ENCODE data around the gene CRNKL1. TPM values are rescaled to one million over a fixed set of nuclear protein-coding genes. Genes with fewer than 3 reads are reported as not detected.

The CRNKL1 gene
- 10 to 100 TPM; 25.9 to 29.6 TPM for total RNA-seq

DNA sequence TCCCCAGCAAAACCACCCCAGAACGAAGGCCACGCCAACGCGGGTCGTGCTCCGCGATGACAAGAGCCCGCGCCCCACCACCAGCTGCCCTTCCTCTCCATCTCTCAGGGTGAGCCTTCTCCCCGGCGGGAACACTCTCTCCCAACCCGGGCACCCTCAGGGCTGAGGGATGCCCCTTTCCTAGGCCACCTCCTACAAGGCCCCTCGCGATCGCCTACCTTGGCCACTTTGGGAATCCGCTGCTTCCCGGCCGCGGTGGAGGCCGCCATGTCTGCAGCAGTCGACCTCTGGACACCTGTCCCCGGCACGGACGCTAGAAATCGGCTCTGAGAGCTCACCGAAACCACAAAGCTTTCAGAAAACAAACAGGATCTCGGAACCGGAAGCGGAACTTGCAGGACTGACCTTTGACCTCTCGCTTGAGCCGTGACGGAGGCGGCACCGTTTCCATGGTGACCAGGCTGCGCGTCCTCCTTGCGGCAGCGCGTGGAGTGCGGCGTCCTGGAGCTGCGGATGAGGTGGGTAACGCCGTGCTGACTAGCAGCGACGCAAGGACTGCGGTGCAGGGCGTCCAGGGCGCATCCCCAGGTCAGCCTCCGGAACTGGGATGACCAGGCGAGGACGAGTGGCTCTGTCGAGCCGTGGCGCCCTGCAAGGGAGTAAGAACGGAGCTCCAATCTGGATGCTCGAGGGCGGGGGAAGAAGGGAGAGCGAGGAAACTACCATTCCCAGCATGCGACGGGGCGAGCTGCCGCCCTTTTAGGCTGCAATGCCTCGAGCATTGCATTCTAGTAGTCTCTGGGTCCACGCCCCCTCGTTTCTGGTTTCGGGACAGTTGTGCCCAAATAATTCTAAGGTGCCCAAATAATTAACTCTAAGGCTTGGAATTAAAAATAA lies at the start of gene CRNKL1, which contains the start of gene CFAP61:
Gene CRNKL1, minus strand, starts transcription at position 393 of the 897 bp plus-strand sequence. Its CDS starts 124 bp downstream, at position 269.
Gene CFAP61, plus strand, starts transcription at position 459 of the 897 bp plus-strand sequence. CDS start 4,122 bp downstream, outside the sequence.
- ChIA-PET CTCF (interaction anchor here (1.1 kb wide), 1 partner anchor 35 kb away, joined by 4 read pairs; the partner anchor contains the start of gene NAA20), POLR2A (interaction anchor here (0.7 to 1.5 kb wide), 2 partner anchors 31 to 35 kb away, joined by 3 to 7 read pairs; partner anchors contain the start of gene NAA20)

GRCh38 chr20:20100881-20101280 lies 48.6 kb upstream of the CRNKL1 start:
- ChIA-PET POLR2A (no interaction called here), CTCF (no interaction called here)

DNA sequence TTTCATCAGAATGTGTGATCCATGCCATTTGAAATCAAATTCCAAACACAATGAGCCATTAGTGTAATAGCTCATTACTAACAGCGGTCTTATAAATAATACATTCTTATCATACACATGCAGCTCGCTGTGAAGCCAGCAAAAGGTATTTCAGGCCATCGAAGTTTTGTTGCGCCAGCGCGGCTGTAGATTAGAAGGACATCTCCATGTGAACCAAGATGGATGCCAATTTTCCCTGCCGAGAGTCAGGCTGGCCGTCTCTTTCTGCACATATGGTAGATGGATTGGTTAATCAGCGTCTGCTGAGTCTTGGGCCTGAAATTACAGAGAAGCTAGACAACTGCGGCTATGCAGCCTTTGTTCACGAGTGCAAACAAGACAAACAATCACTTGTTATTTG lies 44.2 kb upstream of the CRNKL1 start:
- ChIA-PET POLR2A (no interaction called here), CTCF (no interaction called here)

DNA sequence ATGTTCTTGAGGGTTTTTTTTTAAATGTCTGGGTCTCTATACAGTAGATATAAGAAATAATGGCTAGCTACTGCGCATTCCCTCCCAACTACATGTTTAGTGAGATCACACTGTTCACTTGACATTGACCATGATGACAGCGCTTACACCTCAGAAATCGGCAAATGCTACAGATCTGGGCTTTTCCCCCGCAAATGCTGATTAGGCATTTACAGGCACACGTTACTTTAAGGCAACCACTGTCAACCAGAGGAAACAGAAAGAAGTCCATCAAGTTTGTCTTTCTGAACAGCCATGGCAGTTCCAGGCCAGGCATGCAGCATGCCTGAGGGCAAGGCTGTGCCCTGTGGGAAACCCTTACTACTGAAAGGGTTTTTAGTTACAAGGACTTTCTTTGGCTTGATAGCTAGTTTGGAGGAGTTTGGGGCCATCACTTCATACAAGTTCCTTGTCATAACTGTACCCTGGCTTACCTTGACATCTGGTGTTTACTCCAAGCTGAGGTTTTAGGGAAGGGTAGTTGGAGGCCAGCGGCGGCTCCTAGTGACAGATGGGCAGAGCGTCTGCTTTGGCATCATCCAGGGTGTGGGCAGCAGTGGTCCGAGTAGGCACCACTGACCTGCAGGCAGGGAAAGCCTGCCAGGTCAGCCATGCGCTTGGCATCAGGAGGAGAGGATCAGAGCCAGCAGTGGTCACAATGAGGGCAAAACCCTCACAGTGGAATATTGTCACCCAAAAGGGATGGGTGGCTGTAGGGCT lies 43.0 kb upstream of the CRNKL1 start:
- ChIA-PET CTCF (no interaction called here), POLR2A (no interaction called here)

DNA sequence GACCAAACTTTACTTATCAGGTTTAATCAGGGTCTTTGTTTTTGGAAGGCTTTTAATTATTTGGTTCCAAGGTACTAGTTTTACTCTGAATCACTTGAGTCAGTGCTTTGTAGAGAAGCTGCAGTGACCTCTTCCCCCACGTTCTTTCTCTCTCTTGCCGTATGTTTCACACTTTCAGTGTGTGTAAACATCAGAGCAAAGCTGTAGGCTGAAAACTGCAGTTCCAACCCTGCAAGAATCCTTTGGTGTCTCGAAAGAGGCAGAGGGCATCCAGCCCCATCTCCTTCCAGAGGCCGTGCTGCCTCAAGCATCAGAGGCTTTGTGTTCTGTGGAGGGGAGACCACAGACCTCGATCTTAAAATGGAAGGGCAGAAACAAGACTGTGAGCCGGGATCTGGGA lies 42.1 kb upstream of the CRNKL1 start:
- ChIA-PET CTCF (no interaction called here), POLR2A (no interaction called here)

DNA sequence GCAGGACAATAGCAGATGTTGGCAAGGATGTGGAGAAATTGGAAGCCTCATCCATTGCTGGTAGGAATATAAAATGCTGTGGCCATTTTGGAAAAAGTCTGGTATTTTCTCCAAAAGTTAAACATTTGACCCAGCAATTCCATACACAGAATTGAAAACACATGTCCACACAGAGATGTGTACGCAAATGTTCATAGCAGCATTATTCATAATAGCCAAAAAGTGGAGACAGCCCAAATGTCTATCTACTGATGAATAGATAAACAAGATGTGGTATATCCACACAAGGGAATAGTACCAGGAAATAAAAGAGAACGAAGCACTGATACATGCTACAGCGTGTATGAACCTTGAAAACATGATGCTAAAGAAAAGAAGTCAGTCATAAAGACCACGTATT lies 40.6 kb upstream of the CRNKL1 start:
- CTCF ChIA-PET = no interaction called here

GRCh38 chr20:20089939-20090338 lies 37.7 kb upstream of the CRNKL1 start:
- CTCF ChIA-PET = interaction anchor here (0.7 kb wide), 1 partner anchor 733 kb away, joined by 4 read pairs; no protein-coding TSS in a partner anchor
- POLR2A ChIA-PET = no interaction called here

More for the DNA sequence above, 40.6 kb upstream of the CRNKL1 start:
- POLR2A ChIA-PET = no interaction called here

GRCh38 chr20:20089018-20089417 lies 36.8 kb upstream of the CRNKL1 start:
- ChIA-PET POLR2A (no interaction called here), CTCF (no interaction called here)

GRCh38 chr20:20085812-20086211 lies 33.5 kb upstream of the CRNKL1 start:
- CTCF ChIA-PET = interaction anchor here (0.7 kb wide), 1 partner anchor 170 kb away, joined by 3 read pairs; no protein-coding TSS in a partner anchor

DNA sequence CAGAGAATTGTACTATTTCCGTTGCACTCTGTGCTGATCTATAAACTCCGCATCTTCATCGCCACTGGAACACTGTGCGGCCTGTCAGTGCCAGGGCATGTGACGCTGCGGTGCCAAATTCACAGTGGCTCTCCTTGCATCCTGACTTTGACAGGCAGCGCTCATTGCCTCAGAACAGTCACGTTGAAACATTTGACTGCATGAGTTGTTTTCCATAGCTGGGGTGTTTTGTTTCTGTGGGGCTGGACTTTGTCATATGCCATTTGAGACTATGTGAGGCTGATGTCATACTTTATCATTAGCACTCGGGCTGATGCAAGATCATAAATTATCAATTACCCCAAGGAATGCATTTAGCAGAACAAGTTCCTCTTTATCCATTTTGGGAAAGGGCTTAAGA lies 32.8 kb upstream of the CRNKL1 start:
- POLR2A ChIA-PET = no interaction called here
- CTCF ChIA-PET = interaction anchor here (0.6 to 1.1 kb wide), 2 partner anchors 261 to 483 kb away, joined by 3 read pairs; no protein-coding TSS in a partner anchor

More at GRCh38 chr20:20085812-20086211, 33.5 kb upstream of the CRNKL1 start:
- POLR2A ChIA-PET = no interaction called here

GRCh38 chr20:20084296-20084752 lies 32.1 kb upstream of the CRNKL1 start:
- ChIA-PET POLR2A (no interaction called here), CTCF (interaction anchor here (1.1 kb wide), 1 partner anchor 484 kb away, joined by 3 read pairs; no protein-coding TSS in a partner anchor)

DNA sequence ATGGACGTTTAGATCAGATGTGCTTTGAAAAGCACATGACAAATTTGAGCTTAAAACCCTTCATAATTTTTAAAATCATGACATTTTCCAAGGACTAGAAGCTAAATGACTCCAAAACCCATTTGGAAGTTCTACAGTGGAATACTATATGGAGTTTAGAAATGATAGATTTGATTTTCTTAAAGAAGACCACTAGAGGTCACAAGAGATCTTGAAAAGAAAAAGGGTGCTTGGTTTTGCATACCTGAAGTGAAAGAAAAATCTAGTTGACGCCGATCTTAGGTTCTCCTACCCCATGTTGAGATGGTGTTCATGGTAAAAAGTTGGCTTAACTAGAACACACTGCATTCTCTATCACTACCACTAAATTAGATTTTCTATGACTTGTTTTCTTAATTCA lies 31.5 kb upstream of the CRNKL1 start:
- ChIA-PET POLR2A (no interaction called here), CTCF (interaction anchor here (1.1 kb wide), 1 partner anchor 484 kb away, joined by 3 read pairs; no protein-coding TSS in a partner anchor)

GRCh38 chr20:20079102-20079784 lies 27.0 kb upstream of the CRNKL1 start:
- ChIA-PET CTCF (no interaction called here), POLR2A (no interaction called here)

DNA sequence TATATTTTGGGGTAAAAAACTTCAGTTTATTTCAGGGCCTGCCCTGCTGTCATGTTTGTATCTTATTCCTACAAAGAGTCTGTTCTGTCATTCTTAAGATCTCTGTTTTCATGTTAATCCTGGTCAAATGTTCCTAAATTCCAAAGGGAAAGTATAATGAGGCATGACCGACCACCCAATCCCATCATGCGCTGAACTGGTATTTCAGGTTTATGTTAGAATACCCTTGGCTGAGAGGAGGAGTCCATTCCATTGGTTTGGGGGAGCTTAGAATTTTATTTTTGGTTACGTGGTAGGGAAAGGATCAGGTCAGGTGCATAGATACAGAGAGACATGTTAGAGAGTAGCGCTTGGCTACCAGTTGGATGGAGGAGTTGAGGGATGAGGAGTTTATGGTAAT lies 25.8 kb upstream of the CRNKL1 start:
- ChIA-PET POLR2A (no interaction called here), CTCF (no interaction called here)

- ChIA-PET POLR2A (no interaction called here), CTCF (no interaction called here)
Measured at GRCh38 chr20:20076297-20077065, 24.2 kb upstream of the CRNKL1 start.

DNA sequence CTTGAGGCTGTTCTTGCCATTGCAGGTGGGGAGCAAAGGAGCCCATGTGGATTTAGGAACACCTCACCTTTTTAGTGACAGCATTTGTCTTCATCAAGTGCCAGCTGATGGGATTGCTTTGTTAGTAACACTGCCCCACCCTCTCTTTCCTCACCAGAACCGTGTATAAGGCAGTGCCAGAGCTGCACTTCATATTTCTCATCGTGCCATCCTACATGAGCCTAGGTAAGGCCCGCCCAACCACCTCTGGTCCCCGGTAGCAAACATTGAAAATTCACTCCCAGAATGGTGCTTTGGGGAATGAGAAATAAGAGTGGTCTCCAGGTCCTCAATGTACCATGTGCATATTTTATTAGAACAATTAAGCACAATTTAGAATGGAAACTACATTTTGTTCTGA lies 22.8 kb upstream of the CRNKL1 start:
- CTCF ChIA-PET = no interaction called here
- POLR2A ChIA-PET = no interaction called here

GRCh38 chr20:20073801-20074371 lies 21.6 kb upstream of the CRNKL1 start:
- POLR2A ChIA-PET = no interaction called here
- CTCF ChIA-PET = no interaction called here

GRCh38 chr20:20070871-20071726 lies 18.8 kb upstream of the CRNKL1 start:
- ChIA-PET POLR2A (no interaction called here), CTCF (no interaction called here)
